KOPT-K1 (cell line): ENCODE data around the gene ARHGEF40.

Source experiments
- H3K27ac ChIP-seq: fragments of 200-600 bp; sonication (generic); 2 replicates; pipeline ENCODE4 v1.5.1; 2016; ENCODE audit warnings: antibody characterized with exemption, mild to moderate bottlenecking, low read depth, low read length; ENCODE audit not compliant: poor library complexity, severe bottlenecking
- H3K36me3 ChIP-seq: fragments of 200-600 bp; sonication (generic); 2 replicates; pipeline ENCODE4 v1.5.1; 2017; ENCODE audit warnings: antibody characterized with exemption, mild to moderate bottlenecking, low read length, moderate library complexity; ENCODE audit not compliant: insufficient read depth
- H3K9me3 ChIP-seq: fragments of 200-600 bp; sonication (generic); 2 replicates; pipeline ENCODE4 v1.5.1; 2017; ENCODE audit warnings: antibody characterized with exemption, low read length, mild to moderate bottlenecking; ENCODE audit not compliant: insufficient read depth, poor library complexity, severe bottlenecking

The ARHGEF40 gene

GRCh38 chr14:21050597-21050996 lies 19.5 kb upstream of the ARHGEF40 start:
- Histone ChIP-seq H3K36me3 (no peaks in the 10 kb centered on the region), H3K9me3 (no peaks in the 10 kb centered on the region), H3K27ac (no peak overlapping the region)

GRCh38 chr14:21053184-21054122 lies 16.7 kb upstream of the ARHGEF40 start:
- Histone ChIP-seq H3K36me3 (no peaks in the 10 kb centered on the region), H3K27ac (no peak overlapping the region), H3K9me3 (no peaks in the 10 kb centered on the region)

- H3K27ac ChIP-seq: no peak overlapping the region
- H3K9me3 ChIP-seq: no peaks in the 10 kb centered on the region
- H3K36me3 ChIP-seq: no peaks in the 10 kb centered on the region
Observed at GRCh38 chr14:21054123-21054767, 15.9 kb upstream of the ARHGEF40 start.

DNA sequence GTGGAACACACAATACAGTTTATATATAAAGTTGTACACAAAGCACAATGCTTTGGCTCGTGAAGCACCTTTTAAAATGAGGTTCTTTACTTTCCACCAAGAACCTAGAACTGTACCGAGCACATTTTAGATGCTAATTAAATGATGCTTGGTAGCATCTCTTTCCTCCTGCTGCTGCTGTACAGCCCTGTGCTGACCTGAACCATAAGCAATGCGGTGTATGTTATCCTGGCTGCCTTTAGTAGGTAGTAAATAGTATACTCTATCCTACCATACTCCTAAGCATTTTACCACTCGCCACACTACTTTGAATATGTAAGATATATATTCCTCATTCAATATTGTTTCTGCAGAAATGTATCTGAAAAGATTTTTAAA lies 15.3 kb upstream of the ARHGEF40 start:
- H3K36me3 ChIP-seq: no peaks in the 10 kb centered on the region
- H3K9me3 ChIP-seq: no peaks in the 10 kb centered on the region
- no peak overlapping the region for H3K27ac ChIP-seq

DNA sequence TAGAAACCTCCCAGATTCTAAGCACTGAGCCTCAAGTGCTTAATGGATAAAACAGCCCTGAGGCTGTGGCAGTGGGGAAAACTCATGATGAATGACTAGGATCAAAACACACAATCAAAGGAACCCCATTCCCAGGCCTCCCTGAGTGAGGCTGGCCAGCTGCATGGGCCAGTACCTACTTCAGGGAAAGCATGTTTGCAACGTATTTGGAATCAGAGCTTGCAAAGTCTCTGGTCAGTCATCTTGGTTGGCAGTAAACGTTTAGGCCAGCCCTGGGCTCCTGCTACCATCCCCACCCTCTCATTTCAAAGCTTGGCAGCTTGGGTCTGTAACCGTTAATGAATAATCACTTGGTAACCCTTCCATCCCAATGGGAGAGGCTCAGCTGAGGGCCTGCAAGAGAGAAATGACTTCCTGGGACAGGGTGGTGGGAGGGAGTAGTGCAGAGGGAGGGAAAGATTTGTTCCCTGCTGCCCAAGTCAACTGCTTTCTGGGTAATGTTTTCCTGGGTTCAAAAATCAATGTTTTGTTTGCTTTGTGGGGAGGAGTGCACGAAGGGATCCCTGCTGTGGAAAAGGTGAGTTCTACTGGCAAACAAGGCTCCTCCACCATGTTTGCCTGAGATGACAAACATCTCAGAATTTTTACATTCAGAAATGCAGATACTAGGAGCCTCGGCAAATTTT lies 14.5 kb upstream of the ARHGEF40 start:
- no peak overlapping the region for H3K27ac ChIP-seq
- no peaks in the 10 kb centered on the region for H3K9me3 ChIP-seq

DNA sequence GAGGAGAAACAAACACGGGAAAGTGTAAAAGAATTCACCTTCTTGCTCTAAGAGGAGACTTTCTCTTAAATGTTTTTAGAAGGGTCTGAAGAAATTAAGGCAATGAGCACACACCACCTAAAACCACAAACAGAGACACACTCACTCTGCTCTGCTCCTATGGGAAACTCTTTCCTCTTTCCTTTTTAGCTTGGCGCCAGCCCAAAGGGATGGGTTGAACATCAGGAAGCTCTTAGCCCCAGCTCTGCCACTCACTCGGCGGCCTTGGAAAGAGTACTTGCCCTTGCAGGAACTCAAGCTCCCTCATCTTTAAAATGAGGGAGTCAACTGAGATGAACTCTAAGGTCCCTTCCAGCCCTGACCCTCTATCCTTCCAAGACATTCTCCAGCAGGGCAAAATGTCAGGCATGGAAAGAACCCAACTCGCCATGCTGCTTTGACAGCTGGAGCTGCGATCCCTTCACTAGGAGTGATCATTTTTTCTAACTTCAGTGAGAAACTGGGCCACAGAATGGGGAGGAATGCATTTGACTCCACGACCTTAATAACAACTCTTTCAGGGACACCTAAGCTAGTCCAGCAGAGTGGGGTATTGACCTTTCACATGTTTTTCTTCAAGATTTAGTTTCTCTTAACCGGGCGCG lies 13.5 kb upstream of the ARHGEF40 start:
- no peaks in the 10 kb centered on the region for H3K36me3 ChIP-seq
- H3K27ac ChIP-seq: no peak overlapping the region
- H3K9me3 ChIP-seq: no peaks in the 10 kb centered on the region

More for the DNA sequence above, 14.5 kb upstream of the ARHGEF40 start:
- no peaks in the 10 kb centered on the region for H3K36me3 ChIP-seq

GRCh38 chr14:21057803-21058675 lies 12.1 kb upstream of the ARHGEF40 start, which contains the start of gene RNASE8:
TSS of gene RNASE8 (plus strand) at chr14:21057822. CDS start at chr14:21057893, 71 bp downstream.
- no peaks in the 10 kb centered on the region for H3K9me3 ChIP-seq
- H3K36me3 ChIP-seq: no peaks in the 10 kb centered on the region
- H3K27ac ChIP-seq: no peak within 1 kb of the TSS

GRCh38 chr14:21058903-21059302 lies 11.2 kb upstream of the ARHGEF40 start:
- Histone ChIP-seq H3K9me3 (no peaks in the 10 kb centered on the region), H3K27ac (no peak overlapping the region), H3K36me3 (no peaks in the 10 kb centered on the region)

- Histone ChIP-seq H3K36me3 (no peaks in the 10 kb centered on the region), H3K9me3 (no peaks in the 10 kb centered on the region)
Observed at GRCh38 chr14:21059842-21060613, 10.1 kb upstream of the ARHGEF40 start.

DNA sequence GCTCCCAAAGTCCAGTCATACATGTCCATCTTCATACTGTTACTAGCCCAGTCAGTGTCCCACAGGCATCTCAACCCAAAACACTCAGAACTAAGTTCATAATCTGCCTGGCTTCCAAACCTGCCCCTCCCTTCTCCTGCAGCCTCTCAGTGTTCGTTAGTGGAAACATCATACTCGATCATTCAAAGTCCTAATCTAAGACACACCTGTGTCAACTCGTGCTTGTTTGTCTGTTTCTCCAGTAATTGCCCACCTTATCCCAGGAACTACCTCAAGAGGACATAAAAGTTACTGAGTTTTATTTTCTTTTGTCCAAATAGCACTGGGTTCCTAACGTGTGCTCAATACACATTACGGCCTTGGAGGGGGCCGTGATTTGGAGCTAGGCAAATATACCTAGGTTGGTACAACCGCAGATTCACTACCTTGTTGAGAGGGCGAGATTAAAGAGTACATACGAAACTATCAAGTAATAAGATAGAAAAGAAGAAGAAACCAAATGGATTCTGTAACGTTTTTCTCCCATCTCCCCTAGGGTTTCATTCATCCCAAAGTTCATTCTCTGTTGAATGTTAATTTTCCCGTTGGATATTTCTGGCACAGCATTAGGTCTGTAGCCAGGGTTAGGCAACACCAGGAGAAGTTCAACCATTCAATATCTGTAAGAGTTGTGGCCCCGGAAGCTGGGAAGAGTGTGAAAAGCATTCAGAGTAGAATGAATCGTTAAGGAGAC lies 9.3 kb upstream of the ARHGEF40 start:
- Histone ChIP-seq H3K27ac (no peak overlapping the region), H3K36me3 (no peaks in the 10 kb centered on the region), H3K9me3 (no peaks in the 10 kb centered on the region)

More at GRCh38 chr14:21059842-21060613, 10.1 kb upstream of the ARHGEF40 start:
- H3K27ac ChIP-seq: no peak overlapping the region

GRCh38 chr14:21061347-21061668 lies 8.8 kb upstream of the ARHGEF40 start:
- no peak overlapping the region for H3K27ac ChIP-seq
- H3K36me3 ChIP-seq: no peaks in the 10 kb centered on the region
- no peaks in the 10 kb centered on the region for H3K9me3 ChIP-seq

GRCh38 chr14:21063479-21063878 lies 6.6 kb upstream of the ARHGEF40 start:
- no peak overlapping the region for H3K27ac ChIP-seq

DNA sequence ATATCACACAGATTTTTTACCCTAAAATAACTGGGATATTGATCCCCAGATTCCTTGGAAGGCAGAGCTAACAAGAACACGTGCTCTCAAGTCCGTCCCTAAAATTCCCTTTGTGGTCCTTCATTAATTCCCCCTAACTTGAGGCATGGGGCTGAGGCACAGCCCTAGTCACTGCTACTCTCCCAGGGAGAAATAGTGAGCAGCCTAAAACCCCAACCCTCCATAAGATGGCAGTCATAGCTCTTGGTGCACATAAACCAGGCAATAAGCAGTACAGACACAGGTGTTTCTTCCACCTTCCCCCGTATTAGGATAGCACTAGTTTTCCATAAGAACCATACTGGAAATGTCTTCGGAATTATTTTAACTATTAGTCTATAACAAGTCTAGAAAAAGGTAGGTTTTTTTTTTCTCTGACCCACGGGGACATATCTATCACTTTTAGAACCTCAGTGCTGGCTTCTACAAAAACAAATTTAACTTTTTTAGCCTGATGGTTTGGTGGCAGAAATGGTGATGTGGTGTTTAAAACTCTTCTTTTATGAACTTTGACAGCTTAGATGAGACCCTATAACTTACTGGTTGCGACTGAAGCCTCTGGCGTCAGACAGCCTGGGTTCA lies 3.1 kb upstream of the ARHGEF40 start:
- H3K27ac ChIP-seq: no peak overlapping the region
- H3K36me3 ChIP-seq: no peaks in the 10 kb centered on the region
- H3K9me3 ChIP-seq: no peaks in the 10 kb centered on the region

More at GRCh38 chr14:21063479-21063878, 6.6 kb upstream of the ARHGEF40 start:
- no peaks in the 10 kb centered on the region for H3K36me3 ChIP-seq
- H3K9me3 ChIP-seq: no peaks in the 10 kb centered on the region
